Esophagus muscularis mucosa (tissue), 4 donors: ENCODE measurements around the gene BAHCC1. TPM values are rescaled to one million over a fixed set of nuclear protein-coding genes. Genes with fewer than 3 reads are reported as not detected.

Experiments
- DNase-seq: peaks from one replicate; pipeline ENCODE4 v3.0.0-alpha.2; 2017; ENCODE audit errors: extremely low spot score
- H3K27ac ChIP-seq, 4 donors: fragments of 200-600 bp; sonication (generic); replicated peaks in 1 of 4; 1 replicate in 3 of 4; 2 replicates in 1 of 4; pipeline ENCODE4 v1.5.1; 2016 to 2019; ENCODE audit warnings: mild to moderate bottlenecking in 1 of 4
- H3K27me3 ChIP-seq, 4 donors: fragments of 200-600 bp; sonication (generic); one replicate each; pipeline versions ENCODE4 v1.5.1 to v1.6.0; 2016 to 2019
- H3K36me3 ChIP-seq, 4 donors: fragments of 200-600 bp; sonication (generic); one replicate each; pipeline ENCODE4 v1.5.1; 2016 to 2019
- H3K4me1 ChIP-seq, 4 donors: fragments of 200-600 bp; sonication (generic); one replicate each; pipeline ENCODE4 v1.5.1; 2016 to 2019
- H3K4me3 ChIP-seq, 4 donors: fragments of 200-600 bp; sonication (generic); 1 replicate in 2 of 4; 2 replicates in 2 of 4; pipeline ENCODE4 v1.5.1; 2016 to 2019; ENCODE audit warnings: mild to moderate bottlenecking in 4 of 4, moderate library complexity in 1 of 4
- H3K9me3 ChIP-seq, 4 donors: fragments of 200-600 bp; sonication (generic); 1 replicate in 3 of 4; 2 replicates in 1 of 4; pipeline ENCODE4 v1.5.1; 2016 to 2019
- EP300 ChIP-seq: sonication (generic); formaldehyde crosslinking; IDR thresholded peaks from one replicate; pipeline ENCODE4 v1.6.1; 2017; ENCODE audit warnings: antibody characterized with exemption
- POLR2A ChIP-seq: fragments of 450-650 bp; IDR thresholded peaks from one replicate; pipeline ENCODE4 v1.6.1; 2017; ENCODE audit warnings: antibody characterized with exemption, moderate library complexity, mild to moderate bottlenecking, low read depth
- POLR2AphosphoS5 ChIP-seq, 2 donors: sonication (generic); formaldehyde crosslinking; IDR thresholded peaks; one replicate each; pipeline ENCODE4 v1.6.1; 2017; ENCODE audit warnings: antibody characterized with exemption in 2 of 2
- WGBS: methylation state at CpG from one replicate; pipeline ENCODE4 v1.1.5; 2018; 5-methylcytosine and 5-hydroxymethylcytosine counted together
- intact Hi-C: fragments of 100-400 bp; cut with DNase I; formaldehyde crosslinking; loops from one replicate; pipeline ENCODE4 v1.15.1; 2023
- total RNA-seq, 4 donors: library from RNA; depleted of rRNA; stranded (reverse); fragments of >200 nt; gene quantifications; one replicate each; pipeline versions ENCODE4 v1.1.0 to v1.2.1, GENCODE V29; 2016
- TF ChIP-seq, protein P1 (sequence below), 3 experiments: fragments of 200-600 bp in 2 of 3; fragments of 450-650 bp in 1 of 3; sonication (generic) in 2 of 3; IDR thresholded peaks; one replicate each; pipeline ENCODE4 v1.5.1; 2017 to 2019; ENCODE audit warnings: antibody characterized with exemption in 3 of 3, mild to moderate bottlenecking in 2 of 3, moderate library complexity in 1 of 3

The BAHCC1 gene
- total RNA-seq, 4 donors from 2014 or later = 15.9 to 38.1 (median 21.1) TPM

DNA sequence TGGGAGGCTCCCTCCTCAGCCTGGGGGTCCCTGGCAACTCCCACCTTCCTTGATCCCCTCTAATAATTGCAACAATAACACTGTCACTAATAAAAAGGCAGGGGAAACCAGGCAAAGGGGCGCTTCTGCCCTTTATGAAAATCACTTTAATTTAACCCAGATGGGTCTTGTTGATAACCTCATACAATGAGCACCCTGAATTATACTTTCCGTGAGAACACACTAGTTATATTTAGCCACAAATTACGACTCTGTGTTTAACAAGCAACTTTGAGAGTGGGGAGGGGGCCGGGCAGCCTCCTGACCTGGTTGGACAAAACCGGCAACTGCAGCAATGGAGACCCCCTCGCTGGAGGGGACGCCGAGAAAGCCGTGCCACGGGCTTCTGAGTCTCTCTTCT, 5.7 kb upstream of the BAHCC1 start:
- Histone ChIP-seq H3K4me1 (peaks cover 55 to 84% (median 78%) of the 10 kb centered on the region in 4 donors), H3K27me3 (no peaks in the 10 kb centered on the region), H3K4me3 (no peak overlapping the region), H3K27ac (peak overlapping the region; percentile 96 to 100 (median 99)), H3K36me3 (no peaks in the 10 kb centered on the region), H3K9me3 (no peaks in the 10 kb centered on the region)
- 71% methylated on average over 10 of the region's 10 CpGs for WGBS
- intact Hi-C loops = no loop called here
- DNase-seq = no peak
- TF ChIP-seq, protein P1, sequence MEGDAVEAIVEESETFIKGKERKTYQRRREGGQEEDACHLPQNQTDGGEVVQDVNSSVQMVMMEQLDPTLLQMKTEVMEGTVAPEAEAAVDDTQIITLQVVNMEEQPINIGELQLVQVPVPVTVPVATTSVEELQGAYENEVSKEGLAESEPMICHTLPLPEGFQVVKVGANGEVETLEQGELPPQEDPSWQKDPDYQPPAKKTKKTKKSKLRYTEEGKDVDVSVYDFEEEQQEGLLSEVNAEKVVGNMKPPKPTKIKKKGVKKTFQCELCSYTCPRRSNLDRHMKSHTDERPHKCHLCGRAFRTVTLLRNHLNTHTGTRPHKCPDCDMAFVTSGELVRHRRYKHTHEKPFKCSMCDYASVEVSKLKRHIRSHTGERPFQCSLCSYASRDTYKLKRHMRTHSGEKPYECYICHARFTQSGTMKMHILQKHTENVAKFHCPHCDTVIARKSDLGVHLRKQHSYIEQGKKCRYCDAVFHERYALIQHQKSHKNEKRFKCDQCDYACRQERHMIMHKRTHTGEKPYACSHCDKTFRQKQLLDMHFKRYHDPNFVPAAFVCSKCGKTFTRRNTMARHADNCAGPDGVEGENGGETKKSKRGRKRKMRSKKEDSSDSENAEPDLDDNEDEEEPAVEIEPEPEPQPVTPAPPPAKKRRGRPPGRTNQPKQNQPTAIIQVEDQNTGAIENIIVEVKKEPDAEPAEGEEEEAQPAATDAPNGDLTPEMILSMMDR (IDR thresholded peaks at IDR 0.05) = no peak
- TF ChIP-seq EP300 (no peak), POLR2AphosphoS5 (IDR thresholded peaks at IDR 0.05) (no peak), POLR2A (no peak)

DNA sequence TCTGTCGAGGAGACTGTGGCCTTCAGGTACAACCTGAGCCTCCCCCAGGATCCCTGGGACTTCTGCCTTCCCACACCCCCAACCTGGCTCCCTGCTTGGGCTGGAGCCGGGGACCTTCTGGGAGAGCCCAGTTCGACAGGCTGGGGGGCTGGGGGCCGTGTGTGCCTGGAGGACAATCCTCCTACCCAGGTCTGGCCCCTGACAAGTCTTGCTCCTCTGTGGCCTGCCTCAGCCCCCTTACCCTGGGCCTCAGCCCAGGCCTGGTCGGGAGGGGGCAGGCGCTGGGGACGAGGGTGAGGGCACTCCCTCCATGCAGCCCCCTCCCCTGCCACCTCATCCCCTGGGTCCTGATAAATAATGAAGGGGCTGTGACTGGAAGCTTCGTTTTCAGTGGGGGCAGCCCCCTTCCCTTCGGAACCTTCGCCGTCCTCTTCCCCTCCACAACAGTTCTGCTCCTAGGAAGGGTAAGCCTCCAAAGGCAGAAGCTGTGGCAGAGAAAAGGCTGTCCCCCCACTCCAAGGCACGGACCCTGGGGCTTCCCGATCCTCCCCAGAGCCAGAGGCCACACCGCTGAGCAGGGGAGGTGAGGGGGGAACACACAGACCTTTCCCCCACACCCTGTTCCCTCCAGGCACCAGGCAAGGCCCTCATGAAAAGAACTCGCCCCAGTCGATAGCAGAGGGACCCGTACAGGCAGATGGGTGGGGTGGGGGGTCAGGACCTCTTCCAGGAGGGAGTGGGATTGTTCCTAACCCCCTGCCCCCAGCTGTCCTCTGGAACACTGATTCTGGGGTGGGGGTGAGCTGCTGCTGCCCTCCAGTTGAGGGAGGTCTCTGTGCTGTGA, 5.0 kb upstream of the BAHCC1 start:
- peaks cover 60 to 85% (median 82%) of the 10 kb centered on the region in 4 donors for H3K4me1 ChIP-seq
- no peaks in the 10 kb centered on the region for H3K27me3 ChIP-seq
- TF ChIP-seq POLR2AphosphoS5 (IDR thresholded peaks at IDR 0.05) = no peak
- no peak for TF ChIP-seq POLR2A
- TF ChIP-seq, protein P1 (IDR thresholded peaks at IDR 0.05) = no peak
- TF ChIP-seq EP300 = no peak
- WGBS = 84% methylated on average over 8 of the region's 17 CpGs
- no peak for DNase-seq
- intact Hi-C loops = loop anchor here (5.0 kb wide), 1 partner anchor 98 kb away; no protein-coding TSS in a partner anchor
- no peaks in the 10 kb centered on the region for H3K36me3 ChIP-seq
- peak overlapping the region; percentile 96 to 100 (median 99) for H3K27ac ChIP-seq
- H3K9me3 ChIP-seq = no peaks in the 10 kb centered on the region
- no peak overlapping the region for H3K4me3 ChIP-seq

DNA sequence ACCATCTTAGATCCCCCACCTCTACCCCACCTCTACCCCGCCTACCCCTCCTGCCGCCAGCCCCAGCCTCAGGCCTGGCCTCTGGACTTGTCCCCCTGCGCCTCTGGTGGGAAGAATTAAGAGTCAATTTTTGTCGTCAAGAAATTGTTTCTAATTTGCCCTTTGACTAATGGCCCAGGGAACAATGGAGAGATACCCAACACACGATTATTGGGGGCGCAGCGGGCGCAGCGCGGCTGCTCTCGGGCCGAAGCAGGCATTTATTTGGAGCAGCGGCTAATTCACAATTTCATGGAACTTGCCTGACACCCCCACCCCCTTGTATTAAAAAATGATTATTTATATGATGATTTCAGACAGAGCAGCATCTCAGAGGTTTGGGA, 4.4 kb upstream of the BAHCC1 start:
- H3K36me3 ChIP-seq = no peaks in the 10 kb centered on the region
- DNase-seq = no peak
- TF ChIP-seq POLR2A (no peak), POLR2AphosphoS5 (IDR thresholded peaks at IDR 0.05) (no peak), EP300 (no peak)
- TF ChIP-seq, protein P1 (IDR thresholded peaks at IDR 0.05) = no peak
- intact Hi-C loops = loop anchor here (5.0 kb wide), 1 partner anchor 99 kb away; no protein-coding TSS in a partner anchor
- H3K27ac ChIP-seq = peak overlapping the region; percentile 96 to 100 (median 99)
- 92% methylated on average over 13 of the region's 13 CpGs for WGBS
- H3K4me3 ChIP-seq = no peak overlapping the region
- peaks cover 59 to 79% (median 76%) of the 10 kb centered on the region in 4 donors for H3K4me1 ChIP-seq
- H3K9me3 ChIP-seq = no peaks in the 10 kb centered on the region
- H3K27me3 ChIP-seq = no peaks in the 10 kb centered on the region

DNA sequence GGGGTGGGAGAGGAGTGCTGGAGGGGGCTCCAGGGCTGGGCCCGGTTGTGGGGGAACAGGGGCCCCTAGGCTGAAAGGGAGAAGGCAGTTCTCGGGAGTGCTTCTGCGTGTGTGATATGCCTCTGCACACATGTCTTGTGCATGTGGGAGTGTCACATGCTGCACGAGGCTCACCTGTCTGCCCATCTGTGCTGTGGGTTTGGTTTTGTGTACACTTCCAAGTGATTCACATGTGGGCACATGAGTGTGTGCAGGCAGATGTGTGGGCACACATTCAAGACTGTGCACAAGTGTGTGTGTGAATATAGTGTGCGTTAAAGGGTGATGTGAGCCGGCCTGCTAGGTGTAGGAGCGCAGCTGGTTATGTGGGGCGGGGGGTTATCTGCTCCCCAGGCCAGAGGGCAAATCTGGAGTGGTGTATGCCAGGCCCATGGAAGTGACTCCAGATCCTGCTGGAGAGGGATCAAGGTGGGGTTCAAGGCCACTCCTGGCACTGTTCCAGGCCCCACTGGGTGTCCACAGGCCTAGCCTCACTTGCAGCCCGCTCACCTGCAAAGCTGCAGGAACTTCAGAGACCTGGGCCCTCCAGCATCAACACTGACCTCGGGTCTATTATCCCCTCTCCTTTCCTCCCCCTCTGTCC, 3.8 kb upstream of the BAHCC1 start:
- no peak for DNase-seq
- 69% methylated on average over 8 of the region's 10 CpGs for WGBS
- Histone ChIP-seq H3K36me3 (no peaks in the 10 kb centered on the region), H3K9me3 (no peaks in the 10 kb centered on the region), H3K27me3 (no peaks in the 10 kb centered on the region), H3K4me1 (peaks cover 53 to 74% (median 70%) of the 10 kb centered on the region in 4 donors), H3K4me3 (peak overlapping the region; percentile 79 to 95 (median 90)), H3K27ac (peak overlapping the region; percentile 96 to 100 (median 99))
- TF ChIP-seq POLR2AphosphoS5 (IDR thresholded peaks at IDR 0.05) = no peak
- TF ChIP-seq, protein P1 (IDR thresholded peaks at IDR 0.05) = no peak
- TF ChIP-seq EP300 = no peak
- TF ChIP-seq POLR2A = no peak
- intact Hi-C loops = loop anchor here (5.0 kb wide), 1 partner anchor 99 kb away; no protein-coding TSS in a partner anchor
